Measurements from ENCODE around the gene ARMC2. TPM values are rescaled to one million over a fixed set of nuclear protein-coding genes. Genes with fewer than 3 reads are reported as not detected.

Gene ARMC2
- polyA plus RNA-seq, 3 donors: 10.7 to 16.1 (median 14.4) TPM

DNA sequence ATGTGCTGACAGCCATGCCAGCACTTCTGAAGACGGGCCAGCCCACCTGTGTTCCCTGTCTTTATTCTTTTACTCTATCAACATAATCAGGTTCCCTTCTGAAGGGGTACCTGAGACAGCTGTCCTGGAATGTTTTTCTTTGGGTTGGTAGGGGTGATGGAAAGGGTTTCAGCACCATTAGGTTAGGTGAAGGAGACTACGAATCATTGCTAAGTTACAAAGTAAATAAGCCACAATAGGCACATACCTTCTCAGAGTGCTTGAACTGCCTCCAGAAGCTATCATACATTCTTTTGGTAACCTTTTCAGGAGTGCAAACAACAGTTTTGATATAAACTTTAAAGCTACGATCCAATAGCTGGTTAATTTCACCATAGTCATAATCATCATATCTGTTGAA, 140.1 kb downstream of the ARMC2 start:
- DNase-seq: no peak

- DNase-seq: no peak
Observed at GRCh38 chr6:108988765-108989164, 140.5 kb downstream of the ARMC2 start.

DNA sequence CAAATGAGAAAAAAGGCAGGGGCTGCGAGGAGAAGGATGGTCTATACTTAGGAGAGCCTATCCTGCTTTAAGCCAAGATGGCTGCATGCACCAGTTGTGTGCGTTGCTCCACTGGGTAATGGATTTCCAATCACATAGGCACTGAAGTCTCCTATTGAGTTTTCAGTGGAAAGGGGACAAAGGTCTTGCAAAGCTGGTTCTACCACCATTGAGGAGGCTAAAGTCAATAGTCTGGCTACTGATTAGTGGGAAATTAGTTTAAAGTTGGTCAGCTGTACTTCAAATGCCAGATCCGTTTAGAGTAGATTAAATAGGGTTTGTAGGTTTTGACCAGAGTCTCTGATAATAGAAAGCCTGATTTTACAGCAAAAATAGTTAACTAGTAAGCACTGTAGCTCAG, 141.5 kb downstream of the ARMC2 start:
- DNase-seq: no peak

DNA sequence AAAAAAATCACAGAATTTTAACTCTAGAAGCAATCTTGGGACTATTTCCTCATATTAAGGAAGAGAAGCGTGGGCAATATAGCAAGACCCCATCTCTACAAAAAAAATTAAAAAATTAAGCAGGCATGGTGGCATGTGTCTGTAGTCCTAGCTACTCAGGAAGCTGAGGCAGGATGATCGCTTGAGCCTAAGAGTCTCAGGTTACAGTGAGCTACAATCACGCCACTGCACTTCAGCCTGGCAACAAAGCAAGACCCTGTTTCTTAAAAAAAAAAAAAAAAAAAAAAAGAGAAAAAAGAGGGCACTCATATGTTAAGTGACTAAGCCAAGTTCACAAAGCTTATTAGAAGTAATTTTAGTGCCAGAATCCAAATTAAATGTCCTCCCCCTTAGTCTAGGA, 145.7 kb downstream of the ARMC2 start:
- no peak for DNase-seq

DNA sequence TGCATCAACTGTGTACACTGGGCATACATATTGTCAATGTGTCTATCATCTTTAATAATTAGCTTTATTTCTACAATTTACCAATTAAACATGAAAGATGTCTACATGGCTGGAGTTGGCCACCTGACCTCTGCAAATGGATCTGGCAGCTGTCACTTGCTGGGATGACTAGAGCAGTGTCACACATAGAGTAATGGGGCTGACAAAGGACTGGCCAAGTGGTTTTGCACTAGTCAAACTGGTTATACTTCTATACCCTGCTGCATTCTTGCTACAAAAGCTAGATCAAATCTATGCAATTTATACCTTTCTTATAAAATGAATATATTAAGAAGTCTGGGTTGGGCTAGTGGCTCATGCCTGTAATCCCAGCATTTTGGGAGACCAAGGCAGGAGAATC, 147.1 kb downstream of the ARMC2 start:
- no peak for DNase-seq

DNA sequence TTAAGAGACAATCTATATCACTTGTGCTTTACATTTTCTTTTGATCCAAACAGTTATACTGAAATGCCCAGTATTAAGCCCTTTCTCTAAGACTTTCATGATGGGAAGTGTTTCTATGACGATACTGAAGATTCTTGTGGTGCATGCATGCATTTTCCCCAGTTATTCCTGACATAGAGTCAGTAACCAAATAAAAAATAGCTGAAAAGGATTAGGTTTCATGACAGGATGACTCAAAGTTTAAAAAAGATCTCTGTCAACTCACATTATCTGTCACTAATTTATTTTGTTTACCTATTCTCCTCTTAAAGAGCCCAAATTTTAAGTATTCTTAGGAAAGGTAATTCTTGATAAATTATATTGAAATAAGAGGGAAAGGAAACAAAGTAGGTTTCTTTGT, 148.0 kb downstream of the ARMC2 start:
- DNase-seq: no peak

- no peak for DNase-seq
Observed at GRCh38 chr6:108998485-108998884, 150.3 kb downstream of the ARMC2 start.

DNA sequence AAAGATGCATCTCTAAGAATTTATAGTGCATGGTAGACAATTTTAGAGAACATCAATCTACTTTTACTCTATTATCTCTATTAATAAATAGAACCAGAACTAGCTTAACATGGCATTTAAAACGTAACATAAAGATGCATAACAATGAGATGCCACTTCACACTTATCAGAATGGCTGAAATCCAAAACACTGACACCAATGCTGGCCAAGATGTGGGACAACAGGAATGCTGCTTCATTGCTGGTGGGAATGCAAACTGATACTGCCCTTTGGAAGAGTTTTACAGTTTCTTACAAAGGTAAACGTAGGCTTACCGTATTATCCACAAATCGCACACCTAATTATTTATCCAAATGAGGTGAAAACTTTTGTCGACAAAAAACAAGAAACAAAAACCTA, 151.2 kb downstream of the ARMC2 start:
- DNase-seq: no peak

DNA sequence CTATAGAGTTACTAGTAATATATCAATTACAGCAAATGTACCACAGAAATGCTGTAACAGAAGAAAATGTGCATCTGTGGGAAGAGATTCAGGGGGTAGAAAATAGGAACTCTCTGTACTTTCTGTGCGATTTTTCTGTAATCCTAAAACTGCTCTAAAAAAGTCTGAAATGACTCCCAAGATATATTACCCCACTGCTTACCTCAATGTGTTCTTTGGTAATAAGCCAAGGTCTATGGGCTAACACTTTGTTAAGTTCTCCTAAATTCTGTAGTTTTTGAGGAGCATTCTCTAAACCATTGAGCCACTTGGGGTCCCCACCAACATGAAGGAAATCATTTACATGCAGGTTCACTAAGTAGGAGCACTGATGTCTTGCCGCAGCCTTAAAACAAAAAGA, 152.1 kb downstream of the ARMC2 start:
- DNase-seq: no peak

- no peak for DNase-seq
Observed at GRCh38 chr6:109001291-109001894, 153.2 kb downstream of the ARMC2 start.

- DNase-seq: no peak
Observed at GRCh38 chr6:109002051-109002697, 154.0 kb downstream of the ARMC2 start.

GRCh38 chr6:109002882-109003281, 154.7 kb downstream of the ARMC2 start:
- no peak for DNase-seq

DNA sequence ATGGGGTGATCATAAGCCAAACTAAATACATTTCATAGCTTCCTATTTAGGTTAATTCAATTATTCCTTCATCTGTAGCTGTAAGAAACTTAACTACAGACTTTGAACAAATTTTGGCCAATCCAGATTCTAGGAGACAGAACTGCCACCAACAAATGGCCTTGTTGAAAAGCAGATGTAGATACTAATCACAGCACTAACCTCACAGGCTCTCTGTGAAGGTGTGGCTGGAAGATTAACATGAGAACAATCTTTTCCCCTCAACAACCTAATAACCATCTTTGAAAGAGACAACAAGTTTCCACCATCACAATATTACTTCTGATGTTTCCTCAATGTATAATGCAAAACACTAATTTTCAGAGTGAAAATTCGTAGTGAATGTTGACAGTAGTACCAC, 158.6 kb downstream of the ARMC2 start:
- no peak for DNase-seq

DNA sequence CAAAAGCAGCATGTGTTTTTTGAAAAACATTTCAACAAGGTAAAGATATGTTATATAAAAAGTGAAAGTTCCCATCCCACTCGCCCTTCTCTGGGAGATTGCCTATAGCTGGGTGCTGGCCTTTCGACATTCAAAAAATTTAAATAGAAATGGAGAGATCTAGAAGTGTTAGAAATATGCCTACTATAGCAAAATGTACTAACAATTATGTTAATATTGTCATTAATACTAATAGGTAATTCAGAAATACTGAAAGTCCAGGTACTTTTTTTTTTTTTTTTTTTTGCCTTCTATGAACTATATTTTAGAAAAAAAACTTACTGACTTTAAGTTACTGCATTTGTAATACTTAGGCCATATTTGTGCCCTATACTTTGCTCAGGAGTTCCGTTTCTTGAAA, 159.3 kb downstream of the ARMC2 start:
- DNase-seq: no peak

DNA sequence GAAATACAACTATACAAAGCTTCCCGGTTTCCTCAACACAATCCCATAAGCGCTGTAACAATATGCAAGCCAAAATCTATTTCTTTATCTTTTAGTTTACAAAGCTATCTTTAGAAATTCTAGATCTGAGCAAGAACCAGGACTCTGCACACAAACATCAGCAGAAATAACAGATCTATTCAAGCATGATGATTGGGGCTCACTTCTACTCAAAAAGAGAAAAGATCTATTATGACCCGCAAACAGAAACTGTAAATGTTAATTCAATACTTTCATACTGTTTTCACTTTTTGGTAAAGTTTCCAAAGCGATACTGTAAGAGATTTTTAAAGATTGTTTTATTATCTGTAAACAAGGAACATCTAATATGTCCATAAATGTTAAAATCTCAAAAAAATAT, 159.8 kb downstream of the ARMC2 start:
- DNase-seq: no peak

DNA sequence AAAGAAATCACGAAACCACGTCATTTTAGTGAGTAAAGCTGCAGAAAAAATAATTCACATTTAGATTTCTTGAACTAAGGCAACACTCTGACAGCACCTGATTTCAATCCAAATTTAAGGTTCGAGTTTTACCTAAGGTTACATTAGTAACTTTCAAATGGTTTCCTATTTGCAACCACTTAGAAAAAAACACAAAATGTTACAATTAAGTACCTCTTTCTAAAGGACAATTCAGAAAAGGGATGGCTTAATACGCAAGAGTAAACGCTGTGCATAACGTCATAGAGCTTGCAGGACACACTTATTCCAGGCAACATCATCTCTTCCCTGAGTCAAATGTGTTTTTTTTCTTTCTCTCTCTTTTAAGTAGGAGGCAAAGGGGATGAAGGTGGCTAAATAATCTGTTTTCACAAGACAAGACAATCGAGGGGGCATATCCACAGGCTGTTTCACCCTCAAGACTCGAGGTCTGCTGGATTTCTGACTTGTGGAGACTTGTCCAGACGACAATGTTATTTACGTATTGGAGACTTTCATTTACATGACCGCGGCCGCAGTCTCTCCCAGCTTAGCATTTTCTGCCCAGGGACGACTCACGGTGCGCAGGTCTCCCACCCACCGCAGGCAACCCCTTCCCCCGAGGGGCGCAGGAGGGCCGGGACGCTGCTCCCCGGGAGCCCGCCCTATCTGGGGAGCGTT, 160.5 kb downstream of the ARMC2 start:
- peak; percentile 24 for DNase-seq

GRCh38 chr6:109009236-109009961, 161.2 kb downstream of the ARMC2 start:
- peak; percentile 92 for DNase-seq

- no peak for DNase-seq
Observed at GRCh38 chr6:109009962-109010704, 161.9 kb downstream of the ARMC2 start.

GRCh38 chr6:109010705-109011102, 162.5 kb downstream of the ARMC2 start:
- no peak for DNase-seq

DNA sequence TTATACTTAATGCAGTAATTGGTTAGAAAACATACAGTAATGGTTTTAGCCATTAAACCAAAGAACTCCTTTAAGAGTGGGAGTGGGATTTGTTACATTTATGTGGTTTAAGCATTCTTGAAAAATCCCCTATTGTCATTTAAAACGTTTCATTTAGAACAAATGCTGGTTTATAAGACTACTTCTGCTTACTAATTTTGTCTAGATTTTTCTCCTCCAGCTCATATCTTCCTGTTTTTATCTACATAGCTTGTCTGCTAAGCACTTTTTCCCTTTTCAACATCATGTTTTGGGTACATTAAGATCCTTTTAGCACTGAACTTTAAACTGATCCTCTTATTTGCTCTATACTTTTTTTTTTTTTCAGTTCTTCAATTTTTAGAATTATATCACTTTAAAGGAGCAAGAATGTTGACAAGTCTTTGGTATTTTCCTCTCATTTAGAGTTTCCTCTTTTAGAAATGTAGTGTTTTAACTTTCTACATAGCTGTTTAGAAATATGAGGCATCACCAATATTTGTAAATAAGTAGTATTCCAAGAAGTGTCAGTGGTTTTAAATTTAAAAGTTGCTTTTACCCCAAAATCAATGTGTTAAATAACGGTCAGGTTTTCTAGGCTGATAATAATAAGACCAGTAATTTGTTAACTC, 165.6 kb downstream of the ARMC2 start:
- no peak for DNase-seq

DNA sequence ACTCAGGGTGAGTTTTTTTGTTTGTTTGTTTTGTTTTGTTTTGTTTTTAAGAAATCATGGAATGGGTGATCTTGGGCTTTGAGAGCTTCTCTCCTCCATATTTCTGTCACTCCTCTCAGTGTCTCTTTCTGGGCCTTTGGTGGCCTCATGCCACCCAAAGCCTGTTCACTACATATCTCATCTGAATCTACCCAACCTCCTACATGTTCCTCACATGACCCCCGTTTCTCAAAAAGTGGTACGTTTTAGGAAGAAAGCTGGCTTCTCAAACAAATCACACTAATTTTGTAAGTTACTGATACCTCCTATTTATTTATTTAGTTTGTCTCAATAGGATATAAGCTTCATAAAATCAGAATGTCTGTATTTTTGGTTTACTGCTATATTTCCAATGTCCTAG, 166.4 kb downstream of the ARMC2 start:
- no peak for DNase-seq

- DNase-seq: no peak
Observed at GRCh38 chr6:109015176-109015575, 167.0 kb downstream of the ARMC2 start.
